Measurements from ENCODE around the gene PRLH.

Gene PRLH

DNA sequence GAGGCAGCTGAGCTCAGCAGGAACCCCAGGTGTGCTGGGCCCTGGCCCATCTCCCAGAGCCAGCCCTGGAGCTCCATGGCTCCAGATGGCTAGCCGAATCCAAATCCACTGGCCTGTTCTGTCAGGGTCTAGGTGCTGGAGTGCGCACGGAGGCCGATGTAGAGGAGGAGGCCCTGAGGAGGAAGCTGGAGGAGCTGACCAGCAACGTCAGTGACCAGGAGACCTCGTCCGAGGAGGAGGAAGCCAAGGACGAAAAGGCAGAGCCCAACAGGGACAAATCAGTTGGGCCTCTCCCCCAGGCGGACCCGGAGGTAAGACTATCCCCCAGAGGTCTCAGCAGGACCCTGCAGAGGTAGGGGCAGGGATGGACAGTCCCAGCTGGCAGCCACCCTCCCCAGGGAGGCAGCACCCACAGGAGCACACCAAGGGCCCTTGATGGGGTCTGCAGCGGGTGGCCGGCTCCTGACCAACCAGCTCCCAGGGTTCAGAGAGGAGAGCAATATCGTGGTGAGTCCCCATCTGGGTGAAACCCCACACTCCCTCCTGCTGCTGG lies 26.1 kb upstream of the PRLH start:
- DNase-seq: no peak

DNA sequence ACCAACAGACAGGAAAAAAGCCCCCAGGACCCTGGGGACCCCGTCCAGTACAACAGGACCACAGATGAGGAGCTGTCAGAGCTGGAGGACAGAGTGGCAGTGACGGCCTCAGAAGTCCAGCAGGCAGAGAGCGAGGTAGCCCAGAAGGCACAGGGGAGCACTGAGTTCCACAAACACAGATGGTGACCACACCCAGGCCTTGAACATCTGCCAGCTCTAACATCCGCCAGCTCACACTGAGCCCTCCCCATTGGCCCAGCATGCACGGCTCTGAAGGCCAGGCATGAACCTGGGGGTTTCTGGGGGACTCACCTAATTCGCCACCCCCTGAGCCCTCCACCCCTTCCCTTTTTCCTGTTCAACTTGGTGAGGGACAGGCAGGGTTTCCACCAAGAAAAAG lies 25.6 kb upstream of the PRLH start:
- no peak for DNase-seq

DNA sequence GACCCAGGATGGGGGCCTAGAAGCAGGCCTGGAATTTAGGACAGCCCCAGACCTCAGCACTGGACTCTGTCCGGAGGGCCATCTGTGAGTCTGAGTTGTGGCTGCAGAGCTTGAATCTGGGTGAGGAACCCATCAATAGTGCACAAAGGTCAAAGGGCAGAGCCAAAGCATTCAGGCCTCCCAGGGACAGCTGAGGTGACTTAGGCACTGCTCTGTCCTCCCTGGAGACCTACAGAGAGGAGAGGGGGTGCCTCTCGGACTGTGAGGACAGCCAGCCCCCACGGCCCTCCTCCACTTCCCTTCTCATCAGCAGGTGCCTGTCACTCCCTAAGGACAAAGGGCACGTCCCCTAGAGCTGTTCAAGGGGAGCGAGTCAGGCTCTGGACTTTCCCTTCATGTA lies 25.1 kb upstream of the PRLH start:
- DNase-seq: no peak

DNA sequence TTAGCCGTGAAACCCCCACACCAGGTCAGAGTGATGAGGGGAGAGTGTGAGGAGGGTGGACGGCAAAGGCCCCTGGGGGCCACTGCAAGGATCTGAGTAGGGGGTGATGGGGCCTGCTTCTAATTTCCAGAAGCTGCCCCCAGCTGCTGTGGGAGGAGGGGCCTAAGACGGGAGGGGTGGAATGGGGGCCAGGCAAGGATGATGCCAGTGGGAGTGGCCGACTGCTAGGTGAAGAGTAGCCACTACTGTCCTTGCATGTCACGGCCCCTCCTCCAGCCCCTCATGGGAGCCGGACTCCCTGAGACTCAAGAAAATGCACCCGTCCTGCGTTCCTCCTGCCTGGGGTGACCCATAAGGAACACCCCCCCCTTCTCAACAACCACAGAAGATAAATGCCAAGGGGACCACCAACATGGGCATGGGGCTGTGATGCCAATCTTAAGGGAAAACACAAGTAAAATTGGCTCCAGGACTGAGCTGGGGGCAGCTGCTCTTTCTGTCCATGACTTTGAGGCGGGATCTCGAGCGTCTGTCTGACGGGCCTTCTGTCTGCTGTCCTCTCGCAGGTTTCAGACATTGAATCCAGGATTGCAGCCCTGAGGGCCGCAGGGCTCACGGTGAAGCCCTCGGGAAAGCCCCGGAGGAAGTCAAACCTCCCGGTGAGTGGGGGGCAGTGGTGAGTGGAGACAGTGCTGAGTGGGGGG lies 24.2 kb upstream of the PRLH start:
- DNase-seq: no peak

DNA sequence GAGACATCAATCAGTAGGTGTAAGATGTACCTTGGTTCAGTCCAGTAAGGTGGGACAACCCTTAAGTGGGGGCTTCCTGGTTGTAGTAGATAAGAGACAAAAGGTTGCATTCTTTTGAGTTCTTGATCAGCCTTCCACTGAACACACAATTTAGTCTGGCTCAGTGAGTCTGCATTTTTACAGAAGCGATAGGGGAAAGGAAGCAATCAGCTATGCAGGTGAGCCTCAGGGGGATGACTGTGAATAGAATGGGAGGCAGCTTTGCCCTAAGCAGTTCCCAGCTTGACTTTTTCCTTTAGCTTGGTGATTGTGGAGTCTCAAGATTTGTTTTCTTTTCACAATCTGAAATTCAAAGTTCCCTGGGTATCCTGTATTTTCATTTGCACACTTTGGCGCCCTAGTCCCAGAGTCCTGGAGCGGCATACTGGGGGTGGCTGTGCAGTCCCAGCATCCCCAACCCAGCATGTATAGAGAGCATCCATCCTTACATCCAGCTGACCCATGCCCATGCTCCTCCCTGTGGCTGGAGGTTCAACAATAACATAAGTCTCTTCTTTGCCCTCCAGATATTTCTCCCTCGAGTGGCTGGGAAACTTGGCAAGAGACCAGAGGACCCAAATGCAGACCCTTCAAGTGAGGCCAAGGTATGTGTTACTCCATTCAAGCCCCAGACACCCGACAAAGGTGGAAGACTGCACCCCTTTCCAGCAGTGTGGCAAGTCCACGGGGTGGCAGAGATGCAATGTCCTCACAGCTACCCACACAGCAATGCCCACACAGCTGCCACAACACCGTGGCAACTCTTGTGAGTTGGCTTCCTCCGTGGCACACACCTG lies 20.1 kb upstream of the PRLH start:
- no peak for DNase-seq

DNA sequence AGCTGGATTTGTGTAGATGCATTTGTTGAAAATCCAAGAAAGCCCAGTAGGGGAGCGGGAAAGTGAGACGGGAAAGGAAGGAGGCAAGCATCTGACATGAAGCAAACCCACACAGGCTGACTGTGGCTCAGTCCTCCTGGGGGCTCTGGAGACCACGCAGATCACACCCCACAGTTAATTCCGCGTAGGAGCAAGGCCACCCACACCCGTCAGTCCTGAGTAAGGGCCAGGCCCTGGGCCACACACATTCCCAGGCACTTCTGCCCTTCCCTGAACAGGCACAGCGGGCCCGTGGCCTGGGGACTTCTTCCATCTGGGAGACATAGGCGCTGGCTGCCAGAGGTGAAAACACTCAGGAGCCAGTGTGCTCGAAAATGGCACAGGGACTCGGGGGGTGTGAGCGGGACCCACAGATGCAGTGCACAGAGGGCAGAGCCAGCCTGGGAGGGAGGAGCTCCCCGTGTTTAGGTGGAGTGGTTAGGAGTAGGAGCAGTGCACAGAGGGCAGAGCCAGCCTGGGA lies 19.4 kb upstream of the PRLH start:
- no peak for DNase-seq

DNA sequence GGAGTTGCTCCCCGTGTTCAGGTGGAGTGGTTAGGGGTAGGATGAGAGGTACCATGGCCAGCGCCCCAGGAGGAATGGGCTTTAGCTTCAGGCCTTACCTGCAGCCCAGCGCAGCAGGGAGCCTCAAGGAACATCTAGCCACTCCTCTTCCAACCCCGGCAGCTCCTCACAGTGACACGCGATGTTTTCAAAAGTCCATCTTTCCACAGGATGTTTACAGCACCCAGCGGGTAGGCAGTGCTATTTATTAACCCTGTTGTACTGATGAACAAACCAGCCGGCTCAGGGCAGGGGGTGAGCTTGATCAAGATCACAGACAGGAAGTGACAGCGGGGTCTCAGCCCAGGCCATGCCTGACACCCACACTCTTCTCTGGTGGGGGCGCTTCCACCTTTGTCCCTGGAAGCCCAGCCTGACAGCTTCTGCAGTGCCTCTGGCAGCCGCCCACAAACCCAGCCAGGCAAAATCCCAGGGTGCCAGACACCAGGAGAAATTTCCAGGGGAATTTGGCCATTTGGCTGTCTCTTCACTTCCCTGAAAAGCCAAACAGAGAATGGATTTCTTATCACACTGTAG lies 18.4 kb upstream of the PRLH start:
- DNase-seq: no peak

DNA sequence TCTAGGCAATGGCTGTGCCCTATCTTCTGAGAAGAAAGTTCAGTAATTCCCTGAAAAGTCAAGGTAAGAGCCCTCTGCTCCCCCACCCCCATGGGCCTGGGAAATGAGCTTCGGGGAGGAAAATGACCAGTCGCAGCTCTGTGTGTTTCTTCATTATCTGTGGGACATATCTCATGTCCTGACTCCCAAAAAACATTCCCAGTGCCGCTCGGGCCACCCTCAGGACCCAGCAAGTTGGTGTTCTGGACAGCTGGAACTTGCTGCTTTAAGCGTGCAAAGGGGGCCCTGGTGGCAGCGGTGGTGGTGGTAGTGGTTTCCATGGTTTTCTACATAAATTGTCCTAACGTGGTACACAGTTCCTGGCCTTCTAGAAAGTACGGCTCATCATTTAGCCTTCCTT lies 17.2 kb upstream of the PRLH start:
- no peak for DNase-seq

DNA sequence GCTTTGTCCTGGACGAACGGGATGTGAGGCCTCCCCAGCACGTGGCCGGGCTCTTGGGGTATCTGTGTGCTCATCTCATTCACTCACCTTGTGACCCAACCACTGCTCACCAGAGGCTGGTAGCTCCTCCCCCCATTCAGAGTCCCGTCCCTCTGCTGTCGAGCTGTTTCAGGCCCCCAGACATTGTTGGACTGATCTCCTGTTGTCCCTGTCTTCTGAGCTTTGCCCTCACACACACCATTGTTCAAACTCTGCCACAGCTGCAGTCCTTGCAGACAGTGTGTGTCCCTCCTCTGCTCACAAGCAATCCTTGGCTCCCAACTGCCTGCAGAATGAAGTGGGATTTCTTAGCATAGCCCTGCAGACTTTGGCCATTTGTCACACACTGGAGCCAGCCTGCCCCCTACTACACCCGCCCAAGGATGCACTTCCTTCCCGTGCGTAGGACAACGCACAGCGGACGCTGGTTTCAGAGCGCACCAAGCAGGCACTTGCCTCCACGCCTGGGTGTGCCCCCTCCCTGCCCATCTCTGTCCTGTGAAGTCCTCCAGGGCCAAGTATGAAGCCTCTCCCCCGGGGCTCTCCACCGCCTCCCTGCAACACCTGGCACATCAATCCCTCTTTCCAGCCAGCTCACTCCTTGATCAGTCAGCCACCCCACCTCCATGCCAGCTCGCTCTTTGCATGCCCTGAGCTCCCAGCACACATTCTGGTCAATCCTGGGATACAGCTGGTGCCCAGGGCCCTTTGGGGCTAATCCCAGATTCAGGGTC lies 16.5 kb upstream of the PRLH start:
- no peak for DNase-seq

DNA sequence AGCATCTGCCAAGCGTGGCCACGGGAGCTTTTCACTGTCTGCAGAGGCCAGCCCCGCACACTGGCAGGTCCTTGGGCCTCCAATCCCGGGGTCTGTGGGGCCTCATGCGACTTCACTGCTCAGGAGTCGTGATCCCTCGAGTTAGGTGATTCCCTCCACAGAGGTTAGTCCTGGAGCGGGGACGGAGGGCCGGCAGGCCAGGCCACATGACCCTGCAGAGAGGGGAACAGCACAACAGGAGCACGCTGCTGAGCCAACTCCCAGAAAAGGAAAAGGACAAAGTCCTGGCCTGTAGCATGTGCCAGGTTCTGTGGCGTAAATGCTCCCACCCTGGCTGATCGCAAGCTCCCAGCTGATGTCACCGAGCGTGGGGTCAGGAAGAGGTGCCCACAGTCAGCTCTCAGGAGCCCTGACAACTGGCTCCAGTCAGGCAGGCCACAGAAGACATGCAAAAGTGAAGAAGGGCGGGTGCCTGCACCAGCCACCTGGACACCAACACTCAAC lies 15.3 kb upstream of the PRLH start:
- no peak for DNase-seq

DNA sequence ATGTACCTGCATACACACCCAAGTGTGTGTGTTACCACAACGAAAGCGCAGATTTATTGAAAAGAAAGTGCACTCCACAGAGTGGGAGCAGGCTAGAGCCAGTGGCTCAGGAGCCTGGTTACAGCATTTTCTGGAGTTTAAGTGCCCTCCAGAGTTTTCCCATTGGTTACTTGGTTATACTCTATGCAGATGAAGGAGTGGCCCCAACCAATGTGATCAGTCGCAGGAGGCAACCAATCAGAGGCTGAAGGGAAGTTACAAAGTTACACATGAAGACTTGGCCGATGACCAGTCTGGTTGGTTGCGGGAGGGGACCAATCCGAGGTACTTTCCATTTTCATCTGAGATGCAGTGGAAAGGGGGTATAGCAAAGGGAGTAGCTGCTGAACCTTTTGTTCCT lies 13.5 kb upstream of the PRLH start:
- DNase-seq: no peak

DNA sequence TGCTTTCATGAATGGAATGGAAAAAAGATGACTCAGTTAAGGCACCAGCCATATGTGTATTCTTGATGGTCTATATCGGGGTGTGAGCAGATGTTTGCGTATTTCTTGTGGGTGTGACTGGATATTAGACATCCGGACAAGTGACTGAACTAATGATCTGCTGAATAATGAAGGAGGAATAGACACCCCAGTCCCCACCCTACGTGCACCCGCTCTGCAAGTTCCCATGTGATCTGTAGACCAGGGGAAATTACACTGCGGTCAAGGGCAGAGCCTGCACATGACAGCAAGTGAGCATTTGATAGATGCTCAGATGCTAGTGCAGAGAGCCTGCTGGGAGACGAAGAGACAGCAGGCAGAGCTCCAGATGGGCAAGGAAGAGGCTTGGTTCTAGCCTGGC lies 12.4 kb upstream of the PRLH start:
- no peak for DNase-seq

DNA sequence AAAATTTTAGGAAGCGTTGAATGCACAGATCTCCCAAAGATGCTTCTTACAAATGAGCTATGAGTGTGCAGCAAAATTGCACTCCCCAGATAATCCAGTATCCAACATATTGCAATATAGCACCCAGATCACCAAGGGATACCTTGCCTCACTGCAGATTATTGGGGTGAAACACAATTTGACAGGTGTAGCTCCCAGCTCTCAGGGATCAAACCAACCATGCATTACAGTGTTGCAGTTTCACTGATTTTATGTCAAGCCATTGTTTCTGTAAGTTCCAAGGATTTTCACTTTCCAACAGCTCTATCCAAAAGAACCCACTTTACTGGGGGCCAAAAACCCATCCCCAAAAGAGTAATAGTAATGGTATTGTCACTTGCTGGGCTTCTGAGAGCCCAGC lies 10.8 kb upstream of the PRLH start:
- no peak for DNase-seq

DNA sequence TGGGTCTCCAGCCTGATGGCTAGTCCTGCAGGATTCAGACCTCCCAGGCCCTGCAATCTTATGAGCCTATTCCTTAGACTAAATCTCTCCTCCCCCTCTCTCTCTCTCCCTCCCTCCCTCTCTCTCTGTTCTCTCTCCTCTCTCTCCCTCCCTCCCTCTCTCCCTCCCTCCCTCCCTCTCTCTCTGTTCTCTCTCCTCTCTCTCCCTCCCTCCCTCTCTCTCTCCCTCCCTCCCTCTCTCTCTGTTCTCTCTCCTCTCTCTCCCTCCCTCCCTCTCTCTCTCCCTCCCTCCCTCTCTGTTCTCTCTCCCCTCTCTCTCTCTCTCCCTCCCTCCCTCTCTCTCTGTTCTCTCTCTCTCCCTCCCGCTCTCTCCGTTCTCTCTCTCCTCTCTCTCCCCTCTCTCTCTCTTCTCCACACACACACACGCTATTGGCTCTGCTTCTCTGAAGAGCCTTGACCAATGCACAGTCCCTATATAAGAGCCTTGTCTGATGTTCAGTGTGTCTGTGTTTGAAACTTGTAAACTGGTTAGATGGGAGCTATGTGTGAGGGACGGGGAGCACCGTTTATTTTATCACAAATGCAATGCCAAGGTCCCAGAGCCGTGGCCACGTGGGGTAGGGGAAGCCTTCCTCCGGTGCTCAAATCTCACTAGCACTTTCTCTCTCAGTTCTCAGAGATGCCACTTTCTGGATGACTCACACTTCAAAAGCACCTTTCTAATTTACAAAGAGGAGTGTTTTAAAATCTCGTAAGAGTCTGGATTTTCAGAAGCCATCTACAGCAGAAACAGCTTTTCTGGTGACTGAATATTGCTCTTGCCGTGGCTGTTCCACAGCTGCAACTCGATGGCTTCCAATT lies 9.4 kb upstream of the PRLH start:
- no peak for DNase-seq

DNA sequence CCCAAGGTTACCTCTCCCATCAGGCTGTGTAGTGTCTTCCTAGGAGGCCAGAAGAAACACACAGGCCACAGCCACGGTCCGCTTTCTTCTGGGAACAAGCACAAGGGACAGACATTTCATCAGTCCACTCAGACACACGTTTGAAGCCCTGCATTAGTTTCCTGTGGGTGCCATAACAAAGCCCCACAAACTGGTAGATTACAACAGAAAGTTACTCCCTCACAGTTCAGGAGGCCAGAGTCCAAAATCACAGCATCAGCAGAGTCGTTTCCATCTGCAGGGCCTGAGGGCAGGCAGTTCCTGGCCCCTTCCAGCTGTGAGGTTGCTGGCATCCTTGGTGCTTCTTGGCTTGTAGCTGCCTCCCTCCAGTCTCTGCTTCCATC lies 8.8 kb upstream of the PRLH start:
- DNase-seq: no peak

DNA sequence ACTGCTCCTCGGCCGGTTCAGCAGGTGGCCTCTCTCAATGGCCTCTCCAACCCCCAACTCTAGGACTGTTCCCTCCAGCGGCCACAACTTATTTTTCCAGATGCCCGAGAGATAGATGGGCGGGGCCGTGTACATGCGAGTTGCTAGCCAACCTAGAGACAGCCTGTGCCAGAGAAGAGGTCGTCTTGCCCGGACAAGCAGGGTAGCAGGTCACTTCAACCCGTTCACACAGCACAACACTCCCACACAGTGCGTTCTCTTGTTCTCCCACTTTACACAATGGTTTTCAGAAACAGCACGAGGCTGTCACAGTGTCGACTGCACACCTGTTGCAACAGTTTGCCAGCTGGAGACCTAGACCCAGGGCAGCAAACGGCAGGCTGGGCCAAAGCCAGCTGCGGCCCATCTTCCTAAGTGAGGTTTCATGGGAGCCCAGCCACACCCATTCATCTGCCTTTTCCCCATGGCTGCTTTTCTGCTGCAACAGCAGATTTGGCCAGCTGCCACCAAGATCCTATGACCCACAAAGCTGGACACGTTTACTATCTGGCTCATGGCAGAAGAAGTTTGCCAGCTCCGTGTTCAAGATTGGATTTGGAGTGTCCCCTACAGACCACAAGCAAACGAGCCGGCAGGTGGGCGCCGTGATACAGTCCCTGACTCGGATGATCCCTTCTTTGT lies 7.3 kb upstream of the PRLH start:
- peak; percentile 88 for DNase-seq

DNA sequence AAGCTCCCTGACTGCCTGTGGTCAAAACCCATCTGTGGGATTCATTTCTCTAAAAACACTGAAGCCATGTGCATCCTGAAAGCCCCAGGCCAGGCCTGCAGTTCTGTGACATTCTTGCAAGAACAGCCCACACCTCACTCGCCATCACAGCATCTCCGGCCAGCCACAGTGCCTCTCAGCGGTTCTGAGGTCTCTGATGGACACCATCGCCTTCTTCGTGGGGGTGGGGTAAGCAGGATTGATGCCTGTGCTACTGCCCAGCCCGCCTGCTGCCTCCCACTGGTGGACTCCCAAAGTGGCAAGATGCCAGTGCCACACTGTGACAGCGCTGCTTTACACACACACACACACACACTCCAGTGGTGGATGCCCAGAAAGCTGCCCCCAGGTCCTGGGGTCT lies 5.2 kb upstream of the PRLH start:
- DNase-seq: no peak

DNA sequence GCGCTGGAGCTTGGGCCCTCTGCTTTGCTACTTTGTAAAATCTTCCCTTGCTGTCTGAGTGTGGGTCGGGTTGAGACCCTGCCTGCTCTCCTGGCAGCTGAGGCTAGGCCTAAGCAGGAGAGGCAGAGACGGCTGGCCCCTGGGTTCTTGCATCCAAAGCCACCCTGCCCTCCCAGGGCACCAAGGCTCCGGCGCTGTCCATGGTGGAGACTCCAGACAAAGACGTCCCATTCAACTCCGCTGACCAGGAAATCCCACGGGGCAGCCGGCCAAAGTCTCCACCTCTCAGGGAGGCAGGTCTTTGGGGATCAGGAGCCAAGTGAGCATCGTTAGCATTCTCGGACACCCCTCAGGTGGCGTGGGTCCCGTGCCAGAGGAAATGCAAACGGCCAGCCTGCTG lies 2.6 kb upstream of the PRLH start:
- no peak for DNase-seq

DNA sequence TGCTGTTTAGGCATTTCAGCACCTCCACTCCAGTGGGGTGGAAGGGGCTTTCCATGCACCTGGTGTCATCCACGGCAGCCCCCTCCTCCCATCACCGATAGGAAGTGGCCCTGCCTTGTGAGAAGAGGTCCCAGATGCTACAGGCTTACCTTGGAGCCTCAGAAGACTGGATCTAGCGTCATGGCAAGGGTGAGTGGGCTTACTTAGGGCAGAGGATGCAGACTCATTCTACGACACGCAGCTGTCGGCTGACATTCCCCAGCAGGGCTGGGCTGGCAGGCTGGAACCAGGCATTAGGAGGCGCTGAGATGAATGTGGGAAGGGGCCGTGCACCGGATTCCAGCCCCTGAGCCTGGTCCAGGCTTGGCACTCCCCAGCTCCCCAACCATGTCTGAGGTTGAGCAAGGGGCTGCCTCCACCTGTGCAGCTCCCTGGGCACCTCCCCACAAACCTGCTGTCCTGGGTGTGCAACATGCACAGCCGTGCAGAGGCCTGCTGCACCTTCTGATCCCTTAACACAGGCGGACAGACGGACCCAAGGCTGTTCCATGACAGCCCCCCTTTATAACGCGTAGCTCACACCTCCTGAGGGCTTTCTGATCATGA lies 1.7 kb upstream of the PRLH start:
- DNase-seq: no peak

DNA sequence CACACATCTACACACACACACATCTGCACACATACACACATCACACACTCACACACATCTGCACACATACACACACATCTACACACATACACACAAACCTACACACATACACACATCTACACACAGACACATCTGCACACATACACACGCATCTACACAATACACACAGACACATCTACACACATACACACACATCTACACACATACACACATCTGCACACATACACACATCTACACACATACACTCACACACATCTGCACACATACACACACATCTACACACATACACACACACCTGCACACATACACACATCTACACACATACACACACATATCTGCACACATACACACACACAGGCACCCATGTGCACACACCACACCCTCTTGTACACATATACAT lies 400 bp upstream of the PRLH start:
- DNase-seq: no peak

Measured in NCI-H510A (cell line).